Frontal cortex (tissue), 4 donors: ENCODE measurements around the gene ZNF398. TPM values are rescaled to one million over a fixed set of nuclear protein-coding genes. Genes with fewer than 3 reads are reported as not detected.

ENCODE experiments used
- DNase-seq, 2 donors: peaks; one replicate each; pipeline ENCODE4 v3.0.0; 2012; ENCODE audit warnings: low spot score in 2 of 2
- FAIRE-seq: peaks from 2 replicates; lab custom pipeline; 2012; peaks lifted over from hg19 to GRCh38; lab: Jason Lieb, UNC
- total RNA-seq: library from RNA; depleted of rRNA; stranded (reverse); fragments of >200 nt; gene quantifications from one replicate; pipeline ENCODE4 v1.2.3, GENCODE V29; 2014
- donor health status: control.
- donor health status: control.
- donor health status: control.

The ZNF398 gene
- total RNA-seq, 1 donor from 2014 or later = 19.6 TPM

GRCh38 chr7:149191851-149192250 lies 44.6 kb downstream of the ZNF398 start:
- FAIRE-seq = no peak
- no peak for DNase-seq

GRCh38 chr7:149194799-149195179 lies 47.5 kb downstream of the ZNF398 start:
- no peak for DNase-seq
- no peak for FAIRE-seq

GRCh38 chr7:149195180-149196150 lies 48.2 kb downstream of the ZNF398 start, which contains the start of gene ZNF282:
Gene ZNF282, plus strand, starts transcription at chr7:149195546. Its CDS starts 44 bp downstream, at chr7:149195590.
- DNase-seq (peak; percentile 95), FAIRE-seq (no peak)

GRCh38 chr7:149196151-149196704 lies 49.0 kb downstream of the ZNF398 start:
- FAIRE-seq = no peak
- DNase-seq = no peak

GRCh38 chr7:149196705-149197171 lies 49.5 kb downstream of the ZNF398 start:
- FAIRE-seq = no peak
- DNase-seq = peak in 1 of 2 donors; percentile 28

- DNase-seq (no peak), FAIRE-seq (no peak)
Observed at GRCh38 chr7:149197675-149198074, 50.4 kb downstream of the ZNF398 start.

GRCh38 chr7:149198161-149198816 lies 51.0 kb downstream of the ZNF398 start:
- DNase-seq = no peak
- FAIRE-seq = no peak

- DNase-seq (no peak), FAIRE-seq (no peak)
Observed at GRCh38 chr7:149199234-149199995, 52.2 kb downstream of the ZNF398 start.

GRCh38 chr7:149202831-149203231 lies 55.6 kb downstream of the ZNF398 start:
- DNase-seq = no peak
- FAIRE-seq = no peak

- DNase-seq = no peak
- FAIRE-seq = no peak
Observed at GRCh38 chr7:149205690-149206381, 58.6 kb downstream of the ZNF398 start.

GRCh38 chr7:149207324-149208035 lies 60.2 kb downstream of the ZNF398 start:
- DNase-seq = no peak
- no peak for FAIRE-seq

GRCh38 chr7:149209518-149210269 lies 62.4 kb downstream of the ZNF398 start:
- DNase-seq (peak in 1 of 2 donors; percentile 48), FAIRE-seq (no peak)

GRCh38 chr7:149210551-149210950 lies 63.3 kb downstream of the ZNF398 start:
- FAIRE-seq = no peak
- no peak for DNase-seq

- no peak for FAIRE-seq
- no peak for DNase-seq
Observed at GRCh38 chr7:149214020-149214720, 66.9 kb downstream of the ZNF398 start.

GRCh38 chr7:149216402-149216801 lies 69.1 kb downstream of the ZNF398 start:
- FAIRE-seq (no peak), DNase-seq (no peak)

GRCh38 chr7:149217570-149217969 lies 70.3 kb downstream of the ZNF398 start:
- DNase-seq = no peak
- FAIRE-seq = no peak
